K562 (cell line): ENCODE data around the gene HSDL2. TPM values are rescaled to one million over a fixed set of nuclear protein-coding genes. Genes with fewer than 3 reads are reported as not detected.
A peak's percentile ranks its signal among the peaks of the same experiment; 100 is the strongest.

Experiments
- CAMTA2 ChIP-seq: fragments of 250-450 bp; sonication (Bioruptor Pico); conservative IDR thresholded peaks from 2 replicates; pipeline ENCODE4 v1.5.1; 2022
- FOXA3 ChIP-seq, 2 experiments: fragments of 450-650 bp in 1 of 2; sonication (generic) in 1 of 2; formaldehyde crosslinking; IDR thresholded peaks in 1 of 2; conservative IDR thresholded peaks in 1 of 2; 2 replicates each; pipeline versions ENCODE4 v1.4.0 to v1.8.0; 2020 to 2022; ENCODE audit warnings: mild to moderate bottlenecking in 2 of 2, missing genetic modification reagents in 1 of 2
- GABPB1 ChIP-seq: sonication (generic); formaldehyde crosslinking; IDR thresholded peaks from 2 replicates; pipeline ENCODE4 v1.8.0; 2022; ENCODE audit warnings: mild to moderate bottlenecking, missing genetic modification reagents
- IRF9 ChIP-seq: fragments of 450-650 bp; IDR thresholded peaks from 2 replicates; pipeline ENCODE4 v1.6.1; 2016; ENCODE audit warnings: missing biosample characterization, missing genetic modification characterization
- PREB ChIP-seq: sonication (generic); formaldehyde crosslinking; IDR thresholded peaks from 2 replicates; pipeline ENCODE4 v1.8.1; 2023; ENCODE audit warnings: mild to moderate bottlenecking, missing genetic modification reagents
- SPI1 ChIP-seq: IDR thresholded peaks from 2 replicates; pipeline ENCODE4 v1.6.1; 2011; ENCODE audit warnings: low read depth, low read length, control low read depth, borderline replicate concordance
- ZNF140 ChIP-seq: fragments of 250-450 bp; sonication (Bioruptor Pico); IDR thresholded peaks from 2 replicates; pipeline ENCODE4 v1.8.0; 2021; ENCODE audit warnings: moderate library complexity, mild to moderate bottlenecking, inconsistent platforms
- polyA plus RNA-seq, 8 experiments: library from polyadenylated mRNA; depleted of rRNA in 4 of 8; stranded (reverse) in 5 of 8; unstranded in 3 of 8; fragments of >200 nt; fragmentation: Nextera tagmentation in 2 of 8; fragmentation: Illumina TruSeq in 1 of 8; extraction: Ambion mirVana in 2 of 8; extraction: Trizol in 1 of 8; gene quantifications; 2 replicates each; pipeline versions ENCODE4 v1.2.1 to v1.2.3, GENCODE V29; 2011 to 2014; ENCODE audit warnings: inconsistent platforms in 1 of 8, missing spikeins in 1 of 8
- total RNA-seq, 7 experiments: library from RNA; depleted of rRNA in 6 of 7; stranded (reverse); fragments of >200 nt in 6 of 7; fragmentation: Illumina TruSeq in 2 of 7; extraction: Trizol in 2 of 7; gene quantifications; 2 replicates each; pipeline versions ENCODE4 v1.2.1 to v1.2.3, GENCODE V29; 2011 to 2021; ENCODE audit warnings: low replicate concordance in 1 of 7
- TF ChIP-seq, protein P1 (sequence below): IDR thresholded peaks from 2 replicates; pipeline ENCODE4 v1.6.1; 2012; ENCODE audit warnings: low read depth, low read length, improper control_type of control experiment, borderline replicate concordance
- TF ChIP-seq, protein P2 (sequence below), 2 experiments: fragments of 450-650 bp in 1 of 2; sonication (generic) in 1 of 2; formaldehyde crosslinking in 1 of 2; IDR thresholded peaks; 2 replicates each; pipeline versions ENCODE4 v1.7.1 to v1.9.0; 2016 to 2022; ENCODE audit warnings: inconsistent platforms in 1 of 2, mild to moderate bottlenecking in 1 of 2, missing genetic modification reagents in 1 of 2

Gene HSDL2
- total and polyA plus RNA-seq, 9 of the 15 experiments (the other 6 are each of a cell fraction or from before 2014, with no cell fraction given): 22.8 to 74.1 (median 35.6) TPM

GRCh38 chr9:112422417-112423148, 42.7 kb downstream of the HSDL2 start (continued):
- TF ChIP-seq, protein P1, sequence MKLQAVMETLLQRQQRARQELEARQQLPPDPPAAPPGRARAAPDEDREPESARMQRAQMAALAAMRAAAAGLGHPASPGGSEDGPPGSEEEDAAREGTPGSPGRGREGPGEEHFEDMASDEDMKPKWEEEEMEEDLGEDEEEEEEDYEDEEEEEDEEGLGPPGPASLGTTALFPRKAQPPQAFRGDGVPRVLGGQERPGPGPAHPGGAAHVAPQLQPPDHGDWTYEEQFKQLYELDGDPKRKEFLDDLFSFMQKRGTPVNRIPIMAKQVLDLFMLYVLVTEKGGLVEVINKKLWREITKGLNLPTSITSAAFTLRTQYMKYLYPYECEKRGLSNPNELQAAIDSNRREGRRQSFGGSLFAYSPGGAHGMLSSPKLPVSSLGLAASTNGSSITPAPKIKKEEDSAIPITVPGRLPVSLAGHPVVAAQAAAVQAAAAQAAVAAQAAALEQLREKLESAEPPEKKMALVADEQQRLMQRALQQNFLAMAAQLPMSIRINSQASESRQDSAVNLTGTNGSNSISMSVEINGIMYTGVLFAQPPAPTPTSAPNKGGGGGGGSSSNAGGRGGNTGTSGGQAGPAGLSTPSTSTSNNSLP: 0 out of 2 replicates have a peak, but pooled peaks have one; percentile 82
- TF ChIP-seq CAMTA2 (CRISPR knock-in tag) (no peak), ZNF140 (CRISPR knock-in tag) (no peak), IRF9 (tag) (0 out of 2 replicates have a peak, but pooled peaks have one; percentile 18), PREB (CRISPR knock-in tag) (no peak), GABPB1 (no peak), FOXA3 (CRISPR knock-in tag; conservative IDR thresholded peaks at IDR 0.05 in 1 of 2, IDR thresholded peaks at IDR 0.05 in 1 of 2) (peak; percentile 44 to 96; a peak in 3 of 4 replicates), SPI1 (no peak)
- TF ChIP-seq, protein P2, sequence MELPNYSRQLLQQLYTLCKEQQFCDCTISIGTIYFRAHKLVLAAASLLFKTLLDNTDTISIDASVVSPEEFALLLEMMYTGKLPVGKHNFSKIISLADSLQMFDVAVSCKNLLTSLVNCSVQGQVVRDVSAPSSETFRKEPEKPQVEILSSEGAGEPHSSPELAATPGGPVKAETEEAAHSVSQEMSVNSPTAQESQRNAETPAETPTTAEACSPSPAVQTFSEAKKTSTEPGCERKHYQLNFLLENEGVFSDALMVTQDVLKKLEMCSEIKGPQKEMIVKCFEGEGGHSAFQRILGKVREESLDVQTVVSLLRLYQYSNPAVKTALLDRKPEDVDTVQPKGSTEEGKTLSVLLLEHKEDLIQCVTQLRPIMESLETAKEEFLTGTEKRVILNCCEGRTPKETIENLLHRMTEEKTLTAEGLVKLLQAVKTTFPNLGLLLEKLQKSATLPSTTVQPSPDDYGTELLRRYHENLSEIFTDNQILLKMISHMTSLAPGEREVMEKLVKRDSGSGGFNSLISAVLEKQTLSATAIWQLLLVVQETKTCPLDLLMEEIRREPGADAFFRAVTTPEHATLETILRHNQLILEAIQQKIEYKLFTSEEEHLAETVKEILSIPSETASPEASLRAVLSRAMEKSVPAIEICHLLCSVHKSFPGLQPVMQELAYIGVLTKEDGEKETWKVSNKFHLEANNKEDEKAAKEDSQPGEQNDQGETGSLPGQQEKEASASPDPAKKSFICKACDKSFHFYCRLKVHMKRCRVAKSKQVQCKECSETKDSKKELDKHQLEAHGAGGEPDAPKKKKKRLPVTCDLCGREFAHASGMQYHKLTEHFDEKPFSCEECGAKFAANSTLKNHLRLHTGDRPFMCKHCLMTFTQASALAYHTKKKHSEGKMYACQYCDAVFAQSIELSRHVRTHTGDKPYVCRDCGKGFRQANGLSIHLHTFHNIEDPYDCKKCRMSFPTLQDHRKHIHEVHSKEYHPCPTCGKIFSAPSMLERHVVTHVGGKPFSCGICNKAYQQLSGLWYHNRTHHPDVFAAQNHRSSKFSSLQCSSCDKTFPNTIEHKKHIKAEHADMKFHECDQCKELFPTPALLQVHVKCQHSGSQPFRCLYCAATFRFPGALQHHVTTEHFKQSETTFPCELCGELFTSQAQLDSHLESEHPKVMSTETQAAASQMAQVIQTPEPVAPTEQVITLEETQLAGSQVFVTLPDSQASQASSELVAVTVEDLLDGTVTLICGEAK (IDR thresholded peaks at IDR 0.05): no peak; the same call in 1 of the 2 replicates
- TF ChIP-seq, protein P2 (CRISPR knock-in tag; IDR thresholded peaks at IDR 0.05): no peak
